HG02870 (cell line): ENCODE data around the gene RASA3.

Experiments used
- ATAC-seq: cut with Tn5 transposase; IDR thresholded peaks from one replicate; pipeline ENCODE4 v1.9.1; 2021; ENCODE audit warnings: mild to moderate bottlenecking, moderate library complexity; ENCODE audit not compliant: unreplicated experiment

The RASA3 gene

DNA sequence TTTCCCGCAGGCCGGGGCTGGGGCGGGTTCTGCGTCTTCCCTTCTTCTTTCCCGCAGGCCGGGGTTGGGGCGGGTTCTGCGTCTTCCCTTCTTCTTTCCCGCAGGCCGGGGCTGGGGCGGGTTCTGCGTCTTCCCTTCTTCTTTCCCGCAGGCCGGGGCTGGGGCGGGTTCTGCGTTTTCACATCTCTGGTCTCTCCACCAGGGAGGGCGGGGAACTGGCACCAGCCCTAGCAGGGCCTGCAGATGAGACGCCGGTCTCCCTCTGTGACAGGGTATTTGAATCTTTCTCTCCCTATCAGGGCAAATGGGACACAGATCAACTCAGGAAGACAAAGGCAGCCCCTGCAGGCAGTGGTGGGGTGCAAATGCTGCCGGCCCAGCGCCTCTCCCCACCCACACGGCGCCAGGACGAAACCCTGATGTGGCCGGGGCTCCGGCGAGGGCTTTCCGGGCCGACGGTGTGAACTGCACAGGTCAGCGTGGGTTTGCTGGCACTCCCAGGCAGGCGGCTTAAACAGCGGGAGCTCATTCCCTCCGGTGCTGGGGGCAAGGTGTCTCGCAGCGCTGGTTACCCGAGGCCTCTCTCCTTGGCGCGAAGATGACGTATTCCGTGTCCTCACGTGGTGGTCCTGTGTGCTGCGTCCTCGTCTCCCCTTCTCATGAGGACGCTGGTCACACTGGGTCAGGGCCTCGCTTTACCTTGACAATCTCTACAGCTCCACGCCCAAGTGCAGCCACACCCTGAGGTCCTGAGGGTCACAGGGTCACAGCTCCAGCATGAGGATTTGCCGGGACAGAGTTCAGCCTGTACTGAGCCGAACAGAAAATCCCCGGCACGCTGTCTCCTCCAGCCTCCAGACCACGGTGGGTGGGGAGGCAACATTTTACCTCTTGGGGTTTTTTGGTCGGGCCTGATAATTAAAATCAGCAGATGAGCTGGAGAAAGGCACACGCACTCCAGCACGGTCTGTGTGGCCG is 157.8 kb downstream of the RASA3 start:
- no peak for ATAC-seq

- ATAC-seq: no peak
These were observed 158.9 kb downstream of the RASA3 start, which contains the start of gene C13orf46 for GRCh38 chr13:113973218-113974164. Gene C13orf46 (minus strand): TSS chr13:113974076. CDS start chr13:113973997, 79 bp downstream.

DNA sequence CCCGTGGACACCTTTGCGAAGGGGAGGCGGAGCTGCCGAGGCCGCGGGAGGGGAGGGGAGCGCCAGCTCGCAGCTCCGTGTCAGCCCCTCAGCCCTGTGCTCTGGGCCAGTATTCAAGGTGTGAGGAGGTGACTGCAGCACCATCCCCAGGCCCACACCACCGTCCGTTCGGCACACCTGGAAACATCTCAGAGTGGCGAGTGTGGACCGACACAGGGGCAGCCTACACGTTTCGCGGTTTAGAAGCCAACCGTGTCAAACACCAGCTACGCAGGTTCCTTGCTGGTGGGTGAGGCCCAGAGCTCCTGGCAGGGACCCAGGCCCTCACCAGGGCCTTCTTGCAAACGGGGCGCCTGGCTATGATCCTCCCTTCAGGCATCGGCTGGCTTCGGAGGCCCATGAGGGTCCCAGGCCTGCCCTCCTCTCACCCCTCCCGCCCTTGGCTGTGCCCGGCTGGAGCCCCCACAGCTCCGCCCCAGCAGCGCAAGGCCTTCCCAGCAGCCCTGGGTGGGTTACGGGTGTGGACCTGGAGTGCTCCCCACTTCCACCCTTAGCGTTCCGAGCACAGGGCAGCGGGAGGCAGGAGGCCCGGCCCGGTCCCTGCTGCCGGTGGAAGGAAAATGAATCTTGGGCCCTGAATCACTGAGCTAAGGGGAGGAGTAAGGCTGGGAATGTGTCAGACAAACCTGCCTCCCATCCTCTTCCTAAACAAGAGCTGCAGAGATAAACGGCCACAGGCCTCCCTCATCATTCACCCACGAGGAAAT is 159.8 kb downstream of the RASA3 start:
- ATAC-seq: no peak

DNA sequence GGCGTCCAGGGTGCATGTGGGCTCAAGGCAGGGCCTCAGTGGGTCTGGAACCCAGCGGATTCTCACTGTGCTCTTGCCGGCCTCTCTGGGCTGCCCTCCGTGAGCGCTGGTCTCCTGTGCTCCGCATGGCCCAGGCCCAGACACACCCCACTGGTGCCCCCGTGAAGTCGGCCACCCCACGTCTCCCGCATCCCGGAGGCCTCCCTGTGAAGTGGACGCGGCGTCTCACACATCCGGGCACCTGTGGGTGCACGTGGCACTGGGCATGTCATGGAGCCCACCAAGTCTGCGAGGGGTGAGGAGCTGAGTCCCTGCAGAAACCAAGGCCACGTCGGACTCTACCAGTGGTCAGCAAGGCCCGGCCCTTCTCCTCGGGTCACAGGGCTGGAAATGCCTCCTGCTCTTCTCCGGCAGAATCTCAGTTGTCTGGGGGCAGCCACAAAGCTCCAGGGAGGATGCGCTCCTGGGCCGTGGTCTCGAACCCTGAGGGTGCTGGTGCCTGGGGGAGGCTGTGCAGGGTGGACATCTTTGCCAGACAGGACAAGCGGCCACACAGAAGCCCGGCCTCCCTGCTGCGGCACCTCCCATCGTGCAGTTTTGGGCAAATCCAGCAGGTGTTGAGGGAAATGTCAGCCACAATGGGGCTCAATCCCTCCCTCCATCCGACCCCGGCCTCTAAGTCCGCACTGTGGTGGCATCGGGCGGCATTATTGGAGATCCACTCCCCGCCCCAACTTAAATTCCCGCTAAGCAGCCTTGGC is 160.8 kb downstream of the RASA3 start:
- no peak for ATAC-seq

DNA sequence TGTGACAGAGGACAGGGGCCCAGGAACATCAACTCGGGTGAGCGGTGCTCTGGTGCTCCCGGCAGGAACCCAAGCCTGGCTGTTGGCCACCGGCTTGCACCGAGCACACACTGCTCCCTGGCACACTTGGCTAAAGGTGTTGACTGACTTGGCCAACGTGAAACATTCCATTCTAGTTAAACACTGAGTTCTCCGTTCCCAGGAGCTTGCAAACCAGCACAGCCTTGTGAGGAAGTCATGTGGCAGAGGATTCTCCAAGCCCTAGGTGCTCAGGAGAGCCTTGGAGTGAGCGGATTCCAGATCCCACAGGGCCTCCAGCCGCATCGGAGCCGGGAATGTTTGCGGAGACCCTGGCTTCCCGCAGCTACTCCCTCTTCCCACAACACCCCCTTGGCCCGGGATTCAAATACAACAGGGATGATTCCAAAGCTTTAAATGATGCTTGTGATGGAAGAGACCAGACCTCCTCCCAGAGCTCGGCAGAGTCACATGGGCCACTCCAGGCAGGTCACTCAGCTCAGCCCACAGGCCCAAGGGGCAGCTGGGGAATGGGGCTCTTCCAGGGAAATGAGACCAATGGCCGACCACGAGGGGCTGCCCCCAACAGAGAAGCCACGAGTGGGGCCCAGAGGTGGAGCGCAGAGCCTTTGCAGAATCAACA is 161.5 kb downstream of the RASA3 start:
- no peak for ATAC-seq

DNA sequence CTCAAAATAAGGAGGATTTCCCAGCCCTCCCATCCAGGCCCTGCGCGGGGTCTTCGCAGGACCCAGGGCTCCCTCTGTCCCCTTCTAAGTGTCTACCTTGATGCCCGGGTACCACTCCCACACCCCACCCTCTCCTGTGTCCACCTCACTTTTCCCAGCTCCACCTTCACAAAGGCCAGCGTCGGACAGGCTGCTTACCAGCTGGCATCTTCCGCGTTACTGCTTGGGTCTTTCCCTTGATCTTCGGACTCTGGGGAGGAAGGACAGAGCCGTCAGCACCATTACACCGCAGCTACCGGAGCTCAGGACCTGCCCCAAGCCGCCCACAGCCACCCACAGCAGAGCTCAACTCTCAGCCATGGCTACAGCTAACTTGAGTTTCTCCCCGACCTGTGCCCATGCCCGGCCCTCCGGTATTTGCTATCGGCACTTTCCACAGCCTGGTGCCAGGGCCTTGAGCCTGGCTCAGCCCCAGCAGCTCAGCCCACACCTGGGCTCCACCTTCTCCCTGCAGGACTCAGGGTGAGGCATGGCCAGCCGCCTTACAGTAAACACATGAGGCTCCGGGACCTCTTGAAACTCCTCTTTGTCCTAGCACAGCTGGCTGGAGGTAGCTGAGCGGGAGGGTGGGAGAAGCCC is 162.3 kb downstream of the RASA3 start:
- no peak for ATAC-seq

GRCh38 chr13:113969311-113969972 is 163.0 kb downstream of the RASA3 start:
- no peak for ATAC-seq

DNA sequence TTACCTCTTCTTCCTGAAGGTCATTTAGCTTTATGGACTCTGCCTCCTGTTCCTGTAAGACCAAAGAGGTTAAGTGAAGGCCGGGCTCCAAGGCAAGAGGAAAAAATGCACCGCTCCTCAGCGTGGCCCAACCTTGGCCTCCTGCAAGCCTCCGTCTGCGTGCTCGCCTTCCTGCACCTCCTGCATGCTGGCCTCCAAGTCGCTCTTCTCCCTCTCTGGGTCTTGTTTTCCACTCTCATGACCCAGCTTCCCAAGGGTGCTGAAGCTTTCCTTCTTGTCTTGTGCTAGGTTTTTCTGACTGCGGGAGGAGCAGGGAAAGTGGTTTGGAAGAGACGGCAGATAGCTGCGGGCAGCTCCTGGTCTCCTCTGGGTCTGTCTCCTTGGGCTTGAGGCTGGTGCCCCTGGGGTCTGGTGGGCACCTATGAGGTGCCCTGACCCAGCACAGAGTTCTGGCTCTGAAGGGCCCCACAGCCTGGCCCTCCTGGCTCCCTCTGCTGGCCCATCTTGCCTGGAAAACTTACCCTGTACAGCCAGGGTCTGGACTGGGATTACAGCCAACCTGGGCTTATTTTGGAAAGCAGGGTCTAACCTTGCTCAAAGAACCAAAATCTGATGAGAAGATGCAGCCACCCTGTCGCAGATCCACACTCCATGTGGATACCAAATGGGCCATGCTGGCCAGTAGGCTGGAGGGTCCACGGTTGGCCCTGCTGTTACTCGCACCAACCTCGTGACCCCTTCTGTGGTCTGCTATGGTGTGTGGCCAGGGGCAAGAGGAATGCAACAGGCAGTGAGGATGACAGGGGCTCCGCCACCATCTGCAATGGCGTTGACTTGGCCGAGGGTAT is 163.7 kb downstream of the RASA3 start:
- no peak for ATAC-seq

GRCh38 chr13:113967729-113968462 is 164.5 kb downstream of the RASA3 start:
- ATAC-seq: no peak

GRCh38 chr13:113967206-113967720 is 165.2 kb downstream of the RASA3 start:
- ATAC-seq: no peak

DNA sequence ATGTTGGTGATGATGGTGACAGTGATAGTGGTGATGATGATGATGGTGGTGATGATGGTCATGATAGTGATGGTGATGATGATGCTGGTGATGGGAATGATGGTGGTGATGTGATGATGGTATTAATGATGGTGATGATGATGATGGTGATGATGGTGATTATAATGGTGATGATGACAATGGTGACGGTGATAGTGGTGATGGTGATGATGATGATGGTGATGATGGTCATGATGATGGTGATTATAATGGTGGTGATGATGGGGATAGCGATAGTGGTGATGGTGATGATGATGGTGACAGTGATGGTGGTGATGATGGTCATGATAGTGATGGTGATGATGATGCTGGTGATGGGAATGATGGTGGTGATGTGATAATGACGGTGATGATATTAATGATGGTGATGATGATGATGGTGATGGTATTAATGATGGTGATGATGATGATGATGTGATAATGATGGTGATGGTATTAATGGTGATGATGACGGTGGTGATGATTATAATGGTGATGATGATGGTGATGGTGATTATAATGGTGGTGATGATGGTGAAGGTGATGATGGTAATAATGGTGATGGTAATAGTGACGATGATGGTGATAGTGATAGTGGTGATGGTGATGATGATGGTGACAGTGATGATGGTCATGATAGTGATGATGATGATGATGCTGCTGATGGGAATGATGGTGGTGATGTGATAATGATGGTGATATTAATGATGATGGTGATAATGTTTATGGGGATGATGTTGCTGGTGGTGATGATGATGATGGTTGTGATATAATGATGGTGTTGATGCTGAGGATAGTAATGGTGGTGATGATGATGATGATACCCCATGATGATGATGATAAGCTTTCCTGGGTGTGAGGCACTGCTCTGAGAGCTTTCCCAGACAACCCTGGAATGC is 166.2 kb downstream of the RASA3 start:
- ATAC-seq: no peak

GRCh38 chr13:113965383-113965874 is 167.0 kb downstream of the RASA3 start:
- no peak for ATAC-seq

- ATAC-seq: no peak
These were observed 168.0 kb downstream of the RASA3 start for GRCh38 chr13:113964251-113964995.

DNA sequence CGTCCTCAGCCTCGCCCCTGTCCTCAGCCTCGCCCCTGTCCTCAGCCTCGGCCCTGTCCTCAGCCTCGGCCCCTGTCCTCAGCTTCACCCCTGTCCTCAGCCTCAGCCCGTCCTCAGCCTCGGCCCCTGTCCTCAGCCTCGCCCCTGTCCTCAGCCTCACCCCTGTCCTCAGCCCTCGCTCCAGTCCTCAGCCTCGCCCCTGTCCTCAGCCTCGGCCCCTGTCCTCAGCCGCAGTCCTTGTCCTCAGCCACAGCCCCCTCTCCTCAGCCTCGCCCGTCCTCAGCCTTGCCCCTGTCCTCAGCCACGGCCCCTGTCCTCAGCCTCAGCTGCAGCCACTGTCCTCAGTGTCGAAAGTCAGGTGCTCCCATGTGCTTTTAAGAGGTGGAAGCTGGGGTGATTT is 169.0 kb downstream of the RASA3 start:
- ATAC-seq: no peak

DNA sequence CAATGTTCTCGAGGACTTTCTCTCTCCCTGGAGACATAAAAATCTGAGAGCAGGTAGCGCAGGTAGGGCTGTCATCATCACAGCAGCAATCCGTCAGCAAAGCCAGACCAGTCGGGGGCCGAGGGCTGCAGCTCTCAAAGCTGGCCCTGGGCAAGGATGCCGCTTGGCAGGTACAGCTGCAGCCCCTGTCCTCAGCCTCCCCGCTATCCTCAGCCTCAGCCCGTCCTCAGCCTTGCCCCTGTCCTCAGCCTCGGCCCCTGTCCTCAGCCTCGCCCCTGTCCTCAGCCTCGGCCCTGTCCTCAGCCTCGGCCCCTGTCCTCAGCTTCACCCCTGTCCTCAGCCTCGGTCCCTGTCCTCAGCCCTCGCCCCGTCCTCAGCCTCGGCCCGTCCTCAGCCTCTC is 169.4 kb downstream of the RASA3 start:
- no peak for ATAC-seq
